GM13976 (cell line): ENCODE data around the gene VPS37D.

Experiments used
- DNase-seq: peaks from one replicate; pipeline ENCODE4 v3.0.0; 2012; ENCODE audit warnings: low spot score
- CTCF ChIP-seq: IDR thresholded peaks from 2 replicates; pipeline ENCODE4 v1.5.1; 2012; ENCODE audit warnings: borderline replicate concordance, mild to moderate bottlenecking; ENCODE audit not compliant: insufficient read depth; ENCODE audit errors: extremely low read depth, missing control alignments, control extremely low read depth
- in situ Hi-C: fragments of 300-500 bp; cut with MboI; formaldehyde crosslinking; loops from one replicate; pipeline ENCODE4 v1.12.0; 2022; ENCODE audit warnings: low sequenced_read_pairs, mixed read lengths, inconsistent platforms; ENCODE audit not compliant: unreplicated experiment

Gene VPS37D

GRCh38 chr7:73715648-73716317 is 48.2 kb downstream of the VPS37D start:
- no peak for DNase-seq
- in situ Hi-C loops: loop anchor here (10.0 kb wide), 1 partner anchor 101 kb away; no protein-coding TSS in a partner anchor
- TF ChIP-seq CTCF: no peak

GRCh38 chr7:73716318-73716890 is 48.8 kb downstream of the VPS37D start:
- DNase-seq: no peak
- TF ChIP-seq CTCF: no peak
- in situ Hi-C loops: loop anchor here (10.0 kb wide), 1 partner anchor 102 kb away; no protein-coding TSS in a partner anchor

GRCh38 chr7:73717025-73717807 is 49.6 kb downstream of the VPS37D start:
- in situ Hi-C loops: loop anchor here (10.0 kb wide), 1 partner anchor 102 kb away; no protein-coding TSS in a partner anchor
- DNase-seq: no peak

GRCh38 chr7:73717991-73718405 is 50.4 kb downstream of the VPS37D start:
- in situ Hi-C loops: loop anchor here (10.0 kb wide), 1 partner anchor 103 kb away; no protein-coding TSS in a partner anchor

More at GRCh38 chr7:73717025-73717807, 49.6 kb downstream of the VPS37D start:
- no peak for TF ChIP-seq CTCF

GRCh38 chr7:73718438-73718881 is 50.8 kb downstream of the VPS37D start:
- in situ Hi-C loops: loop anchor here (10.0 kb wide), 1 partner anchor 104 kb away; no protein-coding TSS in a partner anchor
- DNase-seq: no peak
- TF ChIP-seq CTCF: no peak

More at GRCh38 chr7:73717991-73718405, 50.4 kb downstream of the VPS37D start:
- TF ChIP-seq CTCF: no peak
- no peak for DNase-seq

GRCh38 chr7:73718905-73719805 is 51.5 kb downstream of the VPS37D start, which contains the start of gene STX1A:
TSS of gene STX1A (minus strand) at chr7:73719669. CDS start at chr7:73719631, 38 bp downstream.
- no peak for TF ChIP-seq CTCF
- in situ Hi-C loops: loop anchor here (10.0 kb wide), 1 partner anchor 104 kb away; no protein-coding TSS in a partner anchor
- peak; percentile 97 for DNase-seq
